SK-N-SH treated with all-trans-retinoic acid at 6 μM for 48 hours (cell line): ENCODE data around the gene KL.

Experiments used
- ATAC-seq: fragments of 200-7000 bp; cut with Tn5 transposase; 3 replicates; pipeline ENCODE4 v1.9.1; 2020; ENCODE audit warnings: mild to moderate bottlenecking, moderate library complexity
- ARNTL ChIP-seq: fragments of 450-650 bp; formaldehyde crosslinking; IDR thresholded peaks from 2 replicates; pipeline ENCODE4 v1.5.0; 2020; ENCODE audit warnings: low read depth, mild to moderate bottlenecking, moderate library complexity, borderline replicate concordance
- BACH2 ChIP-seq: fragments of 250-450 bp; sonication (Bioruptor Pico); IDR thresholded peaks from 2 replicates; pipeline ENCODE4 v1.9.0; 2021; ENCODE audit warnings: mild to moderate bottlenecking, borderline replicate concordance
- CREB5 ChIP-seq: fragments of 250-450 bp; sonication (Bioruptor Pico); IDR thresholded peaks from 2 replicates; pipeline ENCODE4 v1.5.1; 2020; ENCODE audit warnings: low read depth, mild to moderate bottlenecking, moderate library complexity
- CSRNP3 ChIP-seq: fragments of 250-450 bp; sonication (Bioruptor Pico); IDR thresholded peaks from 2 replicates; pipeline ENCODE4 v1.5.1; 2021; ENCODE audit warnings: mild to moderate bottlenecking, moderate library complexity
- ESRRG ChIP-seq: fragments of 250-450 bp; sonication (Bioruptor Pico); IDR thresholded peaks from 2 replicates; pipeline ENCODE4 v1.6.1; 2021; ENCODE audit warnings: mild to moderate bottlenecking
- GLIS3 ChIP-seq: fragments of 250-450 bp; sonication (Bioruptor Pico); IDR thresholded peaks from 2 replicates; pipeline ENCODE4 v1.5.0; 2020; ENCODE audit warnings: mild to moderate bottlenecking, moderate library complexity
- ISL1 ChIP-seq: fragments of 250-450 bp; sonication (Bioruptor Pico); IDR thresholded peaks from 2 replicates; pipeline ENCODE4 v2.1.2; 2022; ENCODE audit warnings: mild to moderate bottlenecking, moderate library complexity
- OSR1 ChIP-seq: fragments of 250-450 bp; sonication (Bioruptor Pico); IDR thresholded peaks from 2 replicates; pipeline ENCODE4 v1.8.0; 2022; ENCODE audit warnings: moderate library complexity, mild to moderate bottlenecking, inconsistent platforms
- PATZ1 ChIP-seq: fragments of 250-450 bp; sonication (Bioruptor Pico); IDR thresholded peaks from 2 replicates; pipeline ENCODE4 v1.8.0; 2020; ENCODE audit warnings: mild to moderate bottlenecking, moderate library complexity, borderline replicate concordance
- POU6F1 ChIP-seq: fragments of 250-450 bp; sonication (Bioruptor Pico); IDR thresholded peaks from 2 replicates; pipeline ENCODE4 v1.8.0; 2021; ENCODE audit warnings: low read depth, mild to moderate bottlenecking, moderate library complexity, borderline replicate concordance
- PPARA ChIP-seq: fragments of 250-450 bp; sonication (Bioruptor Pico); IDR thresholded peaks from 2 replicates; pipeline ENCODE4 v1.5.0; 2020; ENCODE audit warnings: mild to moderate bottlenecking, borderline replicate concordance
- RARB ChIP-seq: fragments of 250-450 bp; sonication (Bioruptor Pico); IDR thresholded peaks from 2 replicates; pipeline ENCODE4 v1.8.0; 2021; ENCODE audit warnings: mild to moderate bottlenecking, moderate library complexity
- SNAI2 ChIP-seq: fragments of 250-450 bp; sonication (Bioruptor Pico); IDR thresholded peaks from 2 replicates; pipeline ENCODE4 v1.5.0; 2020; ENCODE audit warnings: mild to moderate bottlenecking, moderate library complexity
- TCF4 ChIP-seq: fragments of 250-450 bp; sonication (Bioruptor Pico); IDR thresholded peaks from 2 replicates; pipeline ENCODE4 v1.8.0; 2021; ENCODE audit warnings: mild to moderate bottlenecking, moderate library complexity, borderline replicate concordance
- TOX ChIP-seq: fragments of 250-450 bp; sonication (Bioruptor Pico); IDR thresholded peaks from 2 replicates; pipeline ENCODE4 v1.8.0; 2021; ENCODE audit warnings: mild to moderate bottlenecking, moderate library complexity, borderline replicate concordance
- TSHZ2 ChIP-seq: fragments of 250-450 bp; sonication (Bioruptor Pico); IDR thresholded peaks from 2 replicates; pipeline ENCODE4 v1.5.0; 2020; ENCODE audit warnings: mild to moderate bottlenecking, moderate library complexity
- ZC3H10 ChIP-seq: fragments of 250-450 bp; sonication (Bioruptor Pico); IDR thresholded peaks from 2 replicates; pipeline ENCODE4 v1.5.1; 2021; ENCODE audit warnings: mild to moderate bottlenecking, moderate library complexity
- ZFP3 ChIP-seq: fragments of 250-450 bp; sonication (Bioruptor Pico); IDR thresholded peaks from 2 replicates; pipeline ENCODE4 v1.5.0; 2020; ENCODE audit warnings: mild to moderate bottlenecking, moderate library complexity
- ZFP30 ChIP-seq: fragments of 450-650 bp; formaldehyde crosslinking; IDR thresholded peaks from 2 replicates; pipeline ENCODE4 v1.5.0; 2022; ENCODE audit warnings: mild to moderate bottlenecking, moderate library complexity
- ZNF565 ChIP-seq: fragments of 450-650 bp; formaldehyde crosslinking; conservative IDR thresholded peaks from 2 replicates; pipeline ENCODE4 v1.5.0; 2020; ENCODE audit warnings: low read depth, mild to moderate bottlenecking, moderate library complexity
- ZNF70 ChIP-seq: fragments of 450-650 bp; formaldehyde crosslinking; IDR thresholded peaks from 2 replicates; pipeline ENCODE4 v1.5.0; 2020; ENCODE audit warnings: mild to moderate bottlenecking, moderate library complexity
- ZNF8 ChIP-seq: fragments of 450-650 bp; formaldehyde crosslinking; IDR thresholded peaks from 2 replicates; pipeline ENCODE4 v1.5.0; 2020; ENCODE audit warnings: mild to moderate bottlenecking, moderate library complexity

KL gene

GRCh38 chr13:33007237-33007636 lies 9.0 kb upstream of the KL start:
- no peak for ATAC-seq
- TF ChIP-seq ZFP30 (no peak), PATZ1 (no peak), TCF4 (CRISPR knock-in tag) (no peak), OSR1 (CRISPR knock-in tag) (no peak), RARB (no peak), ZNF70 (CRISPR knock-in tag) (no peak), CSRNP3 (CRISPR knock-in tag) (no peak), POU6F1 (CRISPR knock-in tag) (no peak), ESRRG (CRISPR knock-in tag) (no peak), BACH2 (CRISPR knock-in tag) (no peak), TOX (CRISPR knock-in tag) (no peak), PPARA (CRISPR knock-in tag) (no peak), TSHZ2 (CRISPR knock-in tag) (no peak), ARNTL (CRISPR knock-in tag) (no peak), GLIS3 (no peak)

- no peak for ATAC-seq
- no peak for TF ChIP-seq ZNF70 (CRISPR knock-in tag)
- no peak for TF ChIP-seq ARNTL (CRISPR knock-in tag)
- no peak for TF ChIP-seq TSHZ2 (CRISPR knock-in tag)
- TF ChIP-seq BACH2 (CRISPR knock-in tag): no peak
- TF ChIP-seq ISL1: no peak
- TF ChIP-seq PPARA (CRISPR knock-in tag): no peak
- no peak for TF ChIP-seq SNAI2
- TF ChIP-seq ZFP3: no peak
- TF ChIP-seq CSRNP3 (CRISPR knock-in tag): no peak
- no peak for TF ChIP-seq ESRRG (CRISPR knock-in tag)
- no peak for TF ChIP-seq ZNF565 (CRISPR knock-in tag)
- TF ChIP-seq ZC3H10 (CRISPR knock-in tag): no peak
- no peak for TF ChIP-seq RARB
- no peak for TF ChIP-seq PATZ1
- no peak for TF ChIP-seq CREB5
- TF ChIP-seq TOX (CRISPR knock-in tag): no peak
- no peak for TF ChIP-seq POU6F1 (CRISPR knock-in tag)
- no peak for TF ChIP-seq ZNF8 (CRISPR knock-in tag)
These were observed 8.3 kb upstream of the KL start for GRCh38 chr13:33007950-33008349.
